HepG2 (cell line): ENCODE data around the gene CTRL. TPM values are rescaled to one million over a fixed set of nuclear protein-coding genes. Genes with fewer than 3 reads are reported as not detected.

Experiments used
- AGO2 ChIP-seq: fragments of 200-400 bp; formaldehyde crosslinking; optimal IDR thresholded peaks from 2 replicates; pipeline ENCODE3; 2017; ENCODE audit warnings: mild to moderate bottlenecking, low read depth, low read length, moderate library complexity
- BRD4 ChIP-seq: sonication (generic); formaldehyde crosslinking; IDR thresholded peaks from 2 replicates; pipeline ENCODE4 v1.4.0; 2020; ENCODE audit warnings: missing genetic modification reagents
- CREM ChIP-seq, 2 experiments: sonication (generic) in 1 of 2; formaldehyde crosslinking in 1 of 2; IDR thresholded peaks; 2 replicates each; pipeline versions ENCODE4 v1.4.0 to v1.6.1; 2016 to 2020; ENCODE audit warnings: antibody characterized with exemption in 1 of 2, mild to moderate bottlenecking in 1 of 2, missing genetic modification reagents in 1 of 2
- HIVEP1 ChIP-seq: sonication (generic); formaldehyde crosslinking; IDR thresholded peaks from 2 replicates; pipeline ENCODE4 v1.4.0; 2020; ENCODE audit warnings: mild to moderate bottlenecking, missing genetic modification reagents
- MBD4 ChIP-seq: IDR thresholded peaks from 2 replicates; pipeline ENCODE4 v1.6.1; 2012; ENCODE audit warnings: low read length, inconsistent platforms, borderline replicate concordance
- NKX3-1 ChIP-seq: sonication (generic); formaldehyde crosslinking; IDR thresholded peaks from 2 replicates; pipeline ENCODE4 v1.5.0; 2020; ENCODE audit warnings: missing genetic modification reagents
- PPARG ChIP-seq: conservative IDR thresholded peaks from 2 replicates; pipeline ENCODE4 v1.6.1; 2016; ENCODE audit warnings: missing biosample characterization, missing genetic modification reagents
- PRDM4 ChIP-seq: sonication (generic); formaldehyde crosslinking; IDR thresholded peaks from 2 replicates; pipeline ENCODE4 v1.9.0; 2021; ENCODE audit warnings: missing genetic modification reagents, borderline replicate concordance
- RXRA ChIP-seq: sonication (generic); formaldehyde crosslinking; IDR thresholded peaks from 2 replicates; pipeline ENCODE4 v1.5.1; 2020; ENCODE audit warnings: missing genetic modification reagents
- SP2 ChIP-seq: sonication (generic); formaldehyde crosslinking; IDR thresholded peaks from 2 replicates; pipeline ENCODE4 v1.5.1; 2020; ENCODE audit warnings: mild to moderate bottlenecking, missing genetic modification reagents
- WIZ ChIP-seq: sonication (generic); formaldehyde crosslinking; IDR thresholded peaks from 2 replicates; pipeline ENCODE4 v1.5.1; 2020; ENCODE audit warnings: mild to moderate bottlenecking, missing genetic modification reagents
- ZBTB14 ChIP-seq: sonication (generic); formaldehyde crosslinking; IDR thresholded peaks from 2 replicates; pipeline ENCODE4 v1.4.0; 2020; ENCODE audit warnings: missing genetic modification reagents
- ZNF337 ChIP-seq: sonication (generic); formaldehyde crosslinking; IDR thresholded peaks from 2 replicates; pipeline ENCODE4 v1.5.1; 2020; ENCODE audit warnings: missing genetic modification reagents, low read depth, mild to moderate bottlenecking, borderline replicate concordance
- ZNF34 ChIP-seq: sonication (generic); formaldehyde crosslinking; IDR thresholded peaks from 2 replicates; pipeline ENCODE4 v1.4.0; 2020; ENCODE audit warnings: mild to moderate bottlenecking, missing genetic modification reagents, borderline replicate concordance
- polyA plus RNA-seq, 8 experiments: library from polyadenylated mRNA; depleted of rRNA in 3 of 8; stranded (reverse) in 7 of 8; unstranded in 1 of 8; fragments of >200 nt; fragmentation: Illumina TruSeq in 4 of 8; extraction: Trizol in 4 of 8; gene quantifications; 2 replicates each; pipeline versions ENCODE4 v1.2.1 to v1.2.3, GENCODE V29; 2011 to 2016; ENCODE audit warnings: low read depth in 4 of 8, missing spikeins in 1 of 8, mixed read lengths in 1 of 8; ENCODE audit not compliant: insufficient read depth in 1 of 8
- total RNA-seq, 5 experiments: library from RNA; depleted of rRNA; stranded (reverse); fragments of >200 nt; fragmentation: Illumina TruSeq; extraction: Trizol; gene quantifications; 2 replicates each; pipeline ENCODE4 v1.2.3, GENCODE V29; 2016; ENCODE audit warnings: low read depth in 1 of 5
- TF ChIP-seq, protein P1 (sequence below): sonication (generic); formaldehyde crosslinking; IDR thresholded peaks from 2 replicates; pipeline ENCODE4 v1.5.0; 2020; ENCODE audit warnings: missing genetic modification reagents
- TF ChIP-seq, protein P2 (sequence below): IDR thresholded peaks from 2 replicates; pipeline ENCODE4 v1.6.1; 2016; ENCODE audit warnings: low read depth, borderline replicate concordance
- TF ChIP-seq, protein P3 (sequence below): sonication (generic); formaldehyde crosslinking; IDR thresholded peaks from 2 replicates; pipeline ENCODE4 v1.5.0; 2020; ENCODE audit warnings: mild to moderate bottlenecking, missing genetic modification reagents
- TF ChIP-seq, protein P4 (sequence below): sonication (generic); formaldehyde crosslinking; IDR thresholded peaks from 2 replicates; pipeline ENCODE4 v1.8.0; 2022; ENCODE audit warnings: missing genetic modification reagents, low read depth, mild to moderate bottlenecking, borderline replicate concordance
- TF ChIP-seq, protein P5 (sequence below): sonication (generic); formaldehyde crosslinking; IDR thresholded peaks from 2 replicates; pipeline ENCODE4 v1.4.0; 2020; ENCODE audit warnings: mild to moderate bottlenecking, missing genetic modification reagents, borderline replicate concordance

Gene CTRL
- total and polyA plus RNA-seq, 2 of the 13 experiments (the other 11 are each of a cell fraction or from before 2014, with no cell fraction given), result 1.9 to 2.7 TPM

- TF ChIP-seq, protein P1, sequence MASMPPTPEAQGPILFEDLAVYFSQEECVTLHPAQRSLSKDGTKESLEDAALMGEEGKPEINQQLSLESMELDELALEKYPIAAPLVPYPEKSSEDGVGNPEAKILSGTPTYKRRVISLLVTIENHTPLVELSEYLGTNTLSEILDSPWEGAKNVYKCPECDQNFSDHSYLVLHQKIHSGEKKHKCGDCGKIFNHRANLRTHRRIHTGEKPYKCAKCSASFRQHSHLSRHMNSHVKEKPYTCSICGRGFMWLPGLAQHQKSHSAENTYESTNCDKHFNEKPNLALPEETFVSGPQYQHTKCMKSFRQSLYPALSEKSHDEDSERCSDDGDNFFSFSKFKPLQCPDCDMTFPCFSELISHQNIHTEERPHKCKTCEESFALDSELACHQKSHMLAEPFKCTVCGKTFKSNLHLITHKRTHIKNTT, result 0 out of 2 replicates have a peak, but pooled peaks have one; percentile 59
- TF ChIP-seq PPARG (CRISPR knock-in tag) (no peak), HIVEP1 (CRISPR knock-in tag) (0 out of 2 replicates have a peak, but pooled peaks have one; percentile 6), BRD4 (CRISPR knock-in tag) (0 out of 2 replicates have a peak, but pooled peaks have one; percentile 17), ZNF337 (CRISPR knock-in tag) (no peak), SP2 (CRISPR knock-in tag) (no peak), ZBTB14 (CRISPR knock-in tag) (peak; percentile 71), CREM (IDR thresholded peaks at IDR 0.05) (no peak), CREM (CRISPR knock-in tag; IDR thresholded peaks at IDR 0.05) (no peak), AGO2 (peak; percentile 90), WIZ (no peak), ZNF34 (CRISPR knock-in tag) (no peak), NKX3-1 (CRISPR knock-in tag) (no peak), PRDM4 (CRISPR knock-in tag) (no peak), MBD4 (no peak), RXRA (CRISPR knock-in tag) (no peak)
- TF ChIP-seq, protein P2, sequence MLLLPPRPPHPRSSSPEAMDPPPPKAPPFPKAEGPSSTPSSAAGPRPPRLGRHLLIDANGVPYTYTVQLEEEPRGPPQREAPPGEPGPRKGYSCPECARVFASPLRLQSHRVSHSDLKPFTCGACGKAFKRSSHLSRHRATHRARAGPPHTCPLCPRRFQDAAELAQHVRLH (CRISPR knock-in tag), result no peak
- TF ChIP-seq, protein P3, sequence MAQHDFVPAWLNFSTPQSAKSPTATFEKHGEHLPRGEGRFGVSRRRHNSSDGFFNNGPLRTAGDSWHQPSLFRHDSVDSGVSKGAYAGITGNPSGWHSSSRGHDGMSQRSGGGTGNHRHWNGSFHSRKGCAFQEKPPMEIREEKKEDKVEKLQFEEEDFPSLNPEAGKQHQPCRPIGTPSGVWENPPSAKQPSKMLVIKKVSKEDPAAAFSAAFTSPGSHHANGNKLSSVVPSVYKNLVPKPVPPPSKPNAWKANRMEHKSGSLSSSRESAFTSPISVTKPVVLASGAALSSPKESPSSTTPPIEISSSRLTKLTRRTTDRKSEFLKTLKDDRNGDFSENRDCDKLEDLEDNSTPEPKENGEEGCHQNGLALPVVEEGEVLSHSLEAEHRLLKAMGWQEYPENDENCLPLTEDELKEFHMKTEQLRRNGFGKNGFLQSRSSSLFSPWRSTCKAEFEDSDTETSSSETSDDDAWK (CRISPR knock-in tag), result no peak
- TF ChIP-seq, protein P4, sequence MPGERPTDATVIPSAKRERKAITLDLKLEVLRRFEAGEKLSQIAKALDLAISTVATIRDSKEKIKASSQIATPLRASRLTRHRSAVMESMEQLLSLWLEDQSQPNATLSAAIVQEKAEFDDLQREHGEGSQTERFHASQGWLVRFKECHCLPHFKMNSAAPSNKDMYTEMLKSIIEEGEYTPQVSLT (CRISPR knock-in tag), result 0 out of 2 replicates have a peak, but pooled peaks have one; percentile 56
- TF ChIP-seq, protein P5, sequence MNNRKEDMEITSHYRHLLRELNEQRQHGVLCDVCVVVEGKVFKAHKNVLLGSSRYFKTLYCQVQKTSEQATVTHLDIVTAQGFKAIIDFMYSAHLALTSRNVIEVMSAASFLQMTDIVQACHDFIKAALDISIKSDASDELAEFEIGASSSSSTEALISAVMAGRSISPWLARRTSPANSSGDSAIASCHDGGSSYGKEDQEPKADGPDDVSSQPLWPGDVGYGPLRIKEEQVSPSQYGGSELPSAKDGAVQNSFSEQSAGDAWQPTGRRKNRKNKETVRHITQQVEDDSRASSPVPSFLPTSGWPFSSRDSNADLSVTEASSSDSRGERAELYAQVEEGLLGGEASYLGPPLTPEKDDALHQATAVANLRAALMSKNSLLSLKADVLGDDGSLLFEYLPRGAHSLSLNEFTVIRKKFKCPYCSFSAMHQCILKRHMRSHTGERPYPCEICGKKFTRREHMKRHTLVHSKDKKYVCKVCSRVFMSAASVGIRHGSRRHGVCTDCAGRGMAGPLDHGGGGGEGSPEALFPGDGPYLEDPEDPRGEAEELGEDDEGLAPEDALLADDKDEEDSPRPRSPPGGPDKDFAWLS (CRISPR knock-in tag), result no peak
Measured at GRCh38 chr16:67967958-67968399, 36.3 kb upstream of the CTRL start (continued).
